ENCODE results near the gene NODAL.
"Not testable (repeated sequence)": the region's sequence is repeated elsewhere in the genome, so short reads cannot be mapped to it uniquely, and the experiment has no call there.

NODAL gene
- total RNA-seq: 0 to 0.05 reads per million in 2 donors

DNA sequence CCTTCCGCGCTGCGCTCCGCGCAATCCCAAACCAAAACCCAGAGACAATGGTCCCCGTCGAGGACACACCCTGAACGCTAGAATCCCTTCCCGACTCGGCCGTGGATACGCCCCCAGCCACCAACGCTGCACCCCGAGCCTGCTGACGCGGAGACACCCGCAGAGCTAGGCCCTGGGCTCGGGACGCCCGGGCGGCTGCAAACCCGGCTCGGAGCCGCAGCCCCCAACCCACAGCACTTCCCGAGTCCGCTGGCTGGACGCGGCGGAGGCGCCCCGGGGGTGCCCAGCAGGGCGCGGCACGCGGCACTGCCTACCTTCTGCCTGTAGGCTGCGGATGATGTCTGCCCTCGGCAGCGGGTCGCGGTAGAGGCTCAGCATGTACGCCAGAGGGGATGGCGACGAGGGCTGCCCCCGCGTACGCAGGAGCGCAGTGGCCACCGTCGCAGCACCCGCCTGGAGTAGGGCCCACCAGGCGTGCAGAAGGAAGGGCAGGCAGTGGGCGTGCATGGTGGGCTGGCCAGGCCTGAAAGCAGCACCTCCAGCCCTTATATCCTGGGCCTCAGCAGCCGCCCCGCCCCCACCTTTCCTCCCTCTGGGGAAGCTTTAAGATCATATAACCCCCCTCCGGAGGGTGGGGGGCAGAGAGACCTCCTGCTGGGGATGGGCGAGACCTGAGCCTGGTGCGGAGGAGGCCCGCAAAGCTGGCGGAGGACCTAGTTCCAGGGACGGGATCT, at the start of gene NODAL:
TSS of gene NODAL (minus strand) at position 521 of the 734 bp plus-strand sequence. CDS start at position 507, 14 bp downstream.
- DNase-seq: no peak

DNA sequence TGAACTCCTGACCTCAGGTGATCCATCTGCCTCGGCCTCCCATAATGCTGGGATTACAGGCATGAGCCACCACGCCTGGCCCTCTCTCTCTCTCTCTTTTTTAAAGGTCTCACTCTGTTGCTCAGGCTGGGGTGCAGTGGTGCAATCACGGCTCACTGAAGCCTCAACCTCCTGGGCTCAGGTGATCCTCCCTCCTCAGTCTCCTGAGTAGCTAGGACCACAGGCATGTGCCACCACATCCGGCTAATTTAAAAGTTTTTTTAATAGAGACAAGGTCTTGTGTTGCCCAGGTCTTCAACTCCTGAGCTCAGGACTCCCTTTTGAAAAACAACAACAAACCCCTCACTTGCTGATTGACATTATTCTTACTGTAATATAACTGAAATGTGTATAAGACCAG, 48.7 kb upstream of the NODAL start:
- DNase-seq: no peak

DNA sequence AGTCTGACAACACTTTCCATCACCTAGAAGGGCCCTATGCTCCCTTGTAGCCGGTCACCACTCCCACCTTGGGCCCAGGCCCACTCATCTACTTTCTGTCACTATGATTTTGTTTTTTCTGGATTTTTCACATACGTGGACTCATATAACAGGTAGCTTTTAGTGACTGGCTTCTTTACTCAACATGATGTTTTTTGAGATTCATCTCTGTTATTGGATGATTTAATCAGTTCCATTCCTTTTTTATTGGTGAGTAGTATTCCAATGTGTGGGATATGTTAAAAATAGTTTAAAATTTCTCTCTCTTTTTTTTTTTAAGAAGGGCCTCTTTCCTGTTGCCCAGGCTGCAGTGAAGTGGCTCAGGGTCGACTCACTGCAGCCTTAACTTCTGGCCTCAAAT, 46.3 kb upstream of the NODAL start:
- no peak for DNase-seq

DNA sequence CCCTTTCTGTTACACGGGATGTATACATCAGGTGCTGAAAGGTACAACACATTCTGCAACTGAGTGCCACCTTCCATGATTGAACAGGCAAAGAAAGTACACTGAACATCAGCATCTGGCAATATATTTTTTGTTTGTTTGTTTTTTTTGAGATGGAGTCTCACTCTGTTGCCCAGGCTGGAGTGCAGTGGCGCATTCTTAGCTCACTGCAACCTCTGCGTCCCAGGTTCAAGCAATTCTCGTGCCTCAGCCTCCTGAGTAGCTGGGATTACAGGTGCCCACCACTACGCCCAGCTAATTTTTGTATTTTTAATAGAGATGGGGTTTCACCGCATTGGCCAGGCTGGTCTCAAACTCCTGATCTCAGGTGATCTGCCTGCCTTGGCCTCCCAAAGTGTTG, 42.4 kb upstream of the NODAL start:
- DNase-seq: not testable (repeated sequence)

DNA sequence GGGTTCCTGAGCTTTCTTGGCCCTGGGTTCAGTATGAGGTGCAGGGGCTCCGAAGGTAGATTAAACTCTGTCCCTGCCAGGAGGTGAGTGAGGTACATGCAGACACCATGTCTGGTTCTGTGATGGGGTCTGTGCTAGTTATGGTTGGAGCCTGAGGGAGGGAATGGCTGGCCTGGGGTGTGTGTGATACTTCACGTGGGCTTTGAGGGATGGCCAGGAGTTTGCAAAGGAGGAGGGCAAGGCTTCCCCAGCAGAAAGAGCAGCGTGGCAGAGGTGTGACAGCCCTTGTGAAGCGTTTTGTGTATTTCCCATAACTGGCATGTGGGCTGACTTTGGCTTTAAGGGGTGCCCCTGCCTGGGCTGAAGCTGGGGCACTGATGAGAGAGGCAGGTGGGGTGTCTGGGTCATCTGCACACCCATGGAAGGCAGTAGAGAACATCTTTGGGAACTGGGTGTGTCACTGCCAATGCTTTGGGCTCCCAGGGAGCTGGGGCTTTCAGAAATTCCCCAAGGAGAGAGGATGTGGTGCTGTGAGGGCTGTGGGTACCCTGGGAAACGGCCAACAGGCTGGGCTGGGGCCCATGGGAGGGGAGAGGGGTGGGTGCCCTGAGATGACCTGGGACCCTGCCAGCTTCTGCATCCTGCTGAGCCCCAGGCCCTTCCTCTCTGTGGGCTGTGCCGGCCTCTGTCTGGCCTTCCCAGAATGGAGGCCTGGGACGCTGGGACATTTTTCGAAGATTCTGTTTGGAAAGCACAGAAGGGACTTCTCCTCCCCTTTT, 41.7 kb upstream of the NODAL start:
- DNase-seq: no peak

DNA sequence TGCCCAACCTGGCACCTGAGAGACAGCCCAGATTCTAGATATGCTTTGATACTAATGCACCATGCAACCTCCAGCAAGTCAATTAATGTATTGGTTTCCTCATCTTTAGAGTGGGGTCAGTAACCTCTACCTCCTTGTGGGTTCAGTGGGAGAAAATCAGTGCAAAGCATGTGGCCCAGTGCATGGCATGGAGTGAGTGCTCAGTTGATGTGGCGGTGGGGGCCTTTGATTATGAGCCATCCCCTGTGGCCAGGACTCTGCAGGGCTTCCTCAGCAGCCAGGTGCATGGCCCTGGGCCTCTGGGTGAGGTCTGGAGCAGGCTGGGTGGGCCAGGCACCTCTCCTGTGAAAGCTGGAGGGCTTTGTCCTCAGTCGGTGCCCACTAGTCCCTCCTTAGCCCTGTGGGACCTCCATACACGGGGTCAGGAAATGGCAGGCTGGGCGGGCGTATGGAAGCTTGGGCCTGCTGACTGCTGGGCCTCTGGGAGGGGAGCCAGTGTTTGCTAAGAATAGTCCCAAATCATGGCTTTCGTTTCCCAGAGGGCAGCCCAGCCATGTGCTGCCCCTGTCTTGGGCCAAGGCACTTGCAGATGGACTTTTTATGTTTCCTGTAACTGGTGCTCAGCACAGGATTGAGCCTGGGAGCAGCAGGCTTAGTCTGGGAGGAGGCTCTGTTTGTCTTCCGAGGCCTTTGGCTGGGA, 40.5 kb upstream of the NODAL start:
- DNase-seq: no peak

DNA sequence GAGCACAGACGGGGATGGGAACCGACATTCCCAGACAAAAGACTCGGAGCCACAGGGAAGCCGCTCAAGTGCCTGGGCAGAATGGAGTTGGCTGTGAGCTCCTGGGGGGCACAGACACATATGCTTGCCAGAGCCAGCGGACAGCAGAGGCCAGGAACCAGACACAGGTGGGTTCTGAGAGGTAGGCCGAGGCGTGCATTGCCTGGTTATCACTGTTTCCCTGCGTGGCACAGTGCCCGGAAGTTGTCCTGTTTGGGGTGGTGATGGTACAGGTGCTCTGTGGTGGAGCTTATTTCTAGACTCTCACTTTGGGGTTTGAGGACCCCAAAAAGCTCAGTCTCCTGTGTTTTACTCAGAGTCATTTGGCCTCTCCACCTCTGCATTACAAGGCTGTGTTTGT, 39.6 kb upstream of the NODAL start:
- no peak for DNase-seq

DNA sequence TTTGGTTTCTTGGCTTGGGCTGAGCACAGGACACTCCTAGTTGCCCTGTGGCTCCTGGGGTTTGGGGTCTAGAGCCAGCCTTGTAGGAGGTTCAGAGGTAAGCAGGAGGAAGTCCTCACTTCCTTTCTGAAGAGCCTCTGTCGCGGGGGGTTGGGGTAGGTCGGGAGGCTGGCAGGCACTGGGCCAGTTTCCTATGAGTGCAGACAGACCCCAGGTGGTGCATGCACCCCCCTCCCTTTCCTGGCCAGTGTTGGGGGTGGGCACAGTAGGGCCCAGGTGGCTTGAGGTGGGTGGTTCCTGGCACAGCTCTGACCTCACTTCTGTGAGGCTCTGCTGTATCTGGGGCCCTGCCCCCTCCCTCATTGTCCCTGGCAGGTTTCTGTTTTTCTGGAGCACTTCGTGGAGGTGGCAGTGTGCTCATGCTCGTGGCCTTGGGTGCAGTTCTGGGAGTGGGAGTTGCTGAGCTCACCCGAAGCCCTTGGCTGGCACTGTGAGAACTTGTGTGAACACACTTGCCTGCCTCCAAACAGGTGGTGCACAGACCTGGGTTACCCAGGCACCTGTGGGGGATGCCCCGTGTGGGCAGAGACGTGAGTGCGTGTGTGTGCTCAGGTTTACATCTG, 38.9 kb upstream of the NODAL start:
- no peak for DNase-seq

DNA sequence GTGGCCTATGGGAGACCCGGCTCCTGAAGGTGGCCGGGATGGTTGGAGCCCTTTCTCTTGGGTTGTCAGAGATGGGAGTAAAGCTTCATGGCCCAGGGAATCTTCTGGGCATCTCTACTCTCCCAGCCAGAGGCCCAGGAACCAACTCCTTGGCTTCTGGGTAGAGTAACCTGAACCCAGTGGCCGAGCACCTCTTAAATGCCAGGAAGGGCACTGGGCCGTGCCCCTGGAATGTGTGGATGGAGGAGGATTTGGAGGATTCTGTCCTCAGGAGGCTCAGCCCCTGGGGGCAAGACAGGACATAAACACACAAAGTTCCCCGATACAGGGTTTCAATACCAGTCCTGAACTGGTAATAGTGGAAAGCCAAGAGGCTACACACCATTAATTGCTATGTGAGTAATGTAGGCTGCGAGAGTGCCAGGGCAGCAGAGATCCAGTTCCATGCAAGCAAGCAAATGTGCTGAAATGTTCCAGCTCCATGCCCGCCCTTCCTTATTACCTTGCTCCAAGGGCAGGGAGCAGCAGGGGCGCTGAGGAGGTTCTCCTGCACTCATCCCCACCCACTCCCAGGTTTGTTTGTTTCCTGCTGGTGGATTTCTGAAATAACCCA, 38.3 kb upstream of the NODAL start:
- no peak for DNase-seq

DNA sequence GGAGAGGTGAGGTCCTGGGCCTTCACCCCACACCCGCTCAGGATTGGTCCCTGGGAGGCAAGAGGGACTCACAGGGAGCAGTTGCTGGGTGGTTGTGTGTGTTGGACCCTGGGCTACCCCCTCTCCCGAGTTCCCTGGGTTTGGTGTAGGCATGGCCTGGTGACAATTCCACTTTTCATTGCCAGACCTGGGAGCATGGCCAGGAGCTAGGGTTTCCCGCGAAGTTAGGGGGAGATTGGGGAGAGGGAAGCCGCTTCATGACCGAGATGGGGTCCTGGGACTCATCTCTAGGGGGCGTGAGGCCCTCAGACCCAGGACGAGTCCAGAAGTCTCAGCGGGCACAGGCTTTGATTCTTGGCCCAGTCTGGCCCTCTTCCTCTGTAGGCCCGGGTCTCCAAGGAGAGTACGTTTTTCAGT, 37.7 kb upstream of the NODAL start:
- no peak for DNase-seq

DNA sequence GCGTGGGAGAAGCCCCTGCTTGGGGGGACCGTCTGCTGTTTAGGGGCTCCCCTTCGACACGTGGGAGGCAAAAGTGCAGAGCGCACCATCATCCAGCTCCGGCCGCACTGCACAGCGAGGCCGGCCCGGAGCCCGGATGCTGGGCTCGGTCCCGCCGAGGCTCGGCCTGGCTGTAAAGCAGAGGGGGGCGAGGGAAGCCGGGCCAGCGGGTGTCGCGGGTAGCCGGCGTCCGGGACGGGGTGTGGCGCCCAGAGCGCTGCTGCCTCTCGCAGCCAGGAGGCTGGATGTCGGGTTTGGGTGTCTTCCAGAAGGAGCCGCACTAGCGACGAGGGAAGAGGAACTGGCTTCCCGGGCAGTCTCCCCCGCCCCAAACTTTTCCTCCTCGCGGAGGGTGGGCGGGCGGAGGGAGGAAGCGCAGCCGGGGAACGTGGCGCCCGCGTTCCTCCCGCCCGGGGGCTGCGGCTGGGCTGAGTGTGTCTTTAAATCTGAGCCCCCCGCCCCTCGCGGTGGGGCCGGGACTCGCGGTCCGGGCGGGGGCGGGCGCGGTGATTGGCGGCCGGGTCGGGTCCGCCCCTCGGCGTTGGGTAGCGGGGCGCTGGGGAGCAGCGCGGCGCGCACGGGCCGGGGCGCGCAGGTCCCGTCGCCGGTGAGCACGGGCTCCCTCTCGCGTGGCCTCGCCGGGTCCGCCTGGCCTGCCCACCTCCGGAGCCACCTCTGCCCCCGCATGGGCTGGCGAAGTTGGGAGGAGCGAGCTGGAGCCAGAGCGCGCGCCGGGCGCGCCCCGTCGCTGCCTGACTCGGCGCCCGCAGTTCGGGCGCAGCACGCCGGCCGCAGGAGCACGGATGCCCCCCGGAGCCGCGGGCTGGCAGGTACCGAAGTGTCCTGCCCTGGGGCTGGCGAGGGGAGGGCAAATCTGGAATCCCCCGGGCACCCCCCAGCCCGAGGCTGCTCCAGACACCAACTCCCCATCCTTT, 37.0 kb upstream of the NODAL start, which contains the start of gene PALD1:
TSS of gene PALD1 (plus strand) at position 577 of the 974 bp plus-strand sequence. CDS start 47,185 bp downstream, outside the sequence.
- DNase-seq: peak; percentile 22

DNA sequence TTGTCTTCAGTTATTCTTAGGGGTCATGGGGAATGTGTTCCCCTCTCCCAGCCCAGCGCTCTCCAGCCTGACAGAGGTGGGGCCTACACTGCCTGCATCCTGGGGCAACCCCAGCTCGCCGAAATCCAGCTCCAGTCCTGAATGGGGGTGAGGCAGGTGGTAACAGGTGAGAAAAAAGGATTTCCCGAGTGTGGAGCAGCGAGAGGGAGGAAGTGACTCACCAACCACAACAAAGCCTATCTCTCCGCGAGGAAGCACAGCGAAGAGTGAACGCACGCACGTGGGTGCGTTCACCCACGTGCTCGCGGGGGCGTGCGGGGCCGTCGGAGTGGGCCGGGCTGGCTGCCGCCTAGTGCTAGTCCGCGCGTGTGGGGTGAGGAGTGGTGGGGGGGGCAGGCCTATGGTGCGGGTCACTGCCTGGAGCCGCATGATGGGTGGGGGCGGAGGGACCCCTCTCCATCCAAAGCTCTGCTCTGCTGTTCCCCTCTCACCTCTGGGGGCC, 36.2 kb upstream of the NODAL start:
- DNase-seq: peak; percentile 62

DNA sequence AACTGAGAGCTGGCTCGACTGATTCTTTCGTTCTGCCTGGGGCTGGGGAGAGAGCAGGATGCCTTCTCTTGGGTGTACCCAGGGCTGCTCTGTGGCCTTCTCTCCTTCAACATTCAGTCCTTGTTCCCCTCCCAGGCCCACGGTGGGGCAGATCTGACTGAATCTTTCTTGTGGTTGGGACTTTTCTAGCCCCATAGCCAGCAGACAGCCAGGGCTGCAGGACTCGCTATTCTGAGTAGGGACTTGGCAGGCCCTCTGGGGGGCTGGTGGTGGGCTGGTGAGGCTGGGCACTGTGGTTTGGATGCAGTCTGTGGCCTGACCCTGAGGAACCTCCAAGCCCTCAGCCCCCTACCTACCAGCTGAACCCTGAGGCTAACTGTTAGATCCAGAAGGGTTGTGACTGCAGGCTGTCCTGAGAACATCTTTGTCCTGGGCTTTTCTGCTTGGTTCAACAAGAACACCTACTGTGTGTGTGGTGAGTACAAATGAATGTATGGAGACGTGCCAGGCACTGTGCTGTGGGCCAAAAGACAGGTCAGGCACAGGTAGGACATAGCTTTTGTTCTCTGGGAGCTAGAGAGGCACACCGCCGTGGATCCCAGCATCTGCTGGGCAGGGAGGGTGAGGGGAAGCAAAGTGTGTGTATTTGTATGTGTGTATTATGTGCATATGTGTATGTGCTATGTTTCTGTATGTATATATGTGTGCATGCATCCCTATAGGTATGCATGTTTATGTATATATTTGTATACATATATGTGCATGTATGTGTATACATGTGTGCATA, 35.0 kb upstream of the NODAL start:
- no peak for DNase-seq

DNA sequence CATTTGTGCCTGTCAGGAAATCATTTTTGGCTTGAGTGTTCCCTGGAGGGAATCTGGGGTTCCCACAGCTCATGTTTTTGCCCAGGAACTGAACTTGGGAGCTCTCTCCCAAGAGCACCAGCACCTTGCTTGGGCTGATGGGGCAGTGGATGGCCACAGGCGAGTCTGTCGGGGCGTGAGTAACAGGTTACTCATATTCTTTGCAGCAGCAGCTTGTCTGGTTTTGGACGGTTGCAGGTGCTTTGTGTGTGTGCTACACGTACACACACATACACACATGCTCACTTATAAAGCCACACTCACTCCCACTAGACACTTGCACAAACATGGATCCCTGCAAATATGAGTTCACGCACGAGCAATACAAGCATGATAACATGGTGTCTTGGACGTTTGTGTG, 34.2 kb upstream of the NODAL start:
- no peak for DNase-seq

DNA sequence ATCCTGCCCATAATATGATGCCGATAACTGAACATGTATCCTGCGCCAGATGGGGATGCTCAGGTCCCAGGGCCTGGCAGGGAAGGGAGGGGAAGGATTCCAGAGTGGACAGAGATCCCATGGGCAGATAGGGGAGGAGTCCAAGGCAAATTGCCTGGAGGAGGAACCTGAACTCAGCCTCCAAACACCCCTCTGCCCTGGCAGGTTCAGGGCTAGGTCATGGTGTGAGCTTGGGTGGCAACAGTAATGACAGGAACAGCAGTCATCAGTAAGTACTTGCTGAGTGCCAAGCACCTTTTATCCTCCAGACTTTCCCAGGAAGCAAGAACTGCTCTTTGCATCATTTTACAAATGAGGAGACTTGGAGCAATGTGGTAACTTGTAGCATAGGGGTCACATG, 33.3 kb upstream of the NODAL start:
- DNase-seq: no peak

DNA sequence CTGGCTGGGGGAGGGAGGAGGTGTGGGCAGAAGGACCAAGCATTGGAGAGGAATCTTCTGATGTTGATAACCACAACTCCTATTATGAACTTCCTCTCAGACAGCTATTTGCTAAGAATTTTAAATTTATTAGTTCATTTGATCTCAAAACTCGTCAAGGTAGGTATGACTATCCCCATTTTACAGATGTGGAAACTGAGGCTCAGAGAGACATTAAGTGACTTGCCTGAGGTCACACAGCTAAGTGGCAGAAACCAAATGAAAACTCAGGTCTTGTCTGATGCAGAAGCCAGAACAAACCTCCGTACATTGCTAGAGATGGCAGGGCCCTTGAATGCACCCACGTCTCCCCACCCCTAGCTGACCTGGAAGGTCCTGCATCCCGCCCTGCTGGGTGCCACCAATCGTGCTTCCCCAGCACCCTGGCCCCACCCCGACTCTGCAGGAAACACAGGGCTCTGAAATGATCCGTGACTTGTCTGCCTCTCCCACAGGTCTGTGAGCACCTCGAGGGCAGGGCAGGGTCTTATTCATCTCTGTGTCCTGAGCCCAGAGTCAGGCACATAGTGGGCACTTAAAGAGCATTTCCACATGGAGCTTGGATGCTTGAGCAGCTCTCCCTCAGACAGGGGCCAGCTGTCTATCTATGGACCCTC, 31.4 kb upstream of the NODAL start:
- DNase-seq: no peak

DNA sequence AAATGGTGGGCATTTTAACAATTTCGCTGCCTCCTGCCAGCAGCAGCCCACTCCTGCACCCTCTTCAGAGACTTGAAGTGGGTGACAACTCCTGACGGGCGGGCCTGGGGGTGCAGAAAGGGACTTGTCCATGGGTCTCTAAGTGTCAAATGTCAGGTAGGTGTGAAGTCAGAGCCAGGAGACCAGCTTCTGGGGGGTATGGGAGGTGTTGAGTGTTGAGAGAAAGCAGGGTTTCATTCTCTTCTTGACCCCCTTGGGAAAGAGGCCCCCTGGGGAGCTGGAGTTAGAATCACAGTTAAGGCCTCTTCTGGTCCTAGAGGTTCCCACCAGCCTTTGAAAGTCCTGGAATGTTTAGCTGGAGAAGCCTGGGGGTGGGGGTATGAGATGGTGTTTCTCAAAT, 25.5 kb upstream of the NODAL start:
- no peak for DNase-seq

DNA sequence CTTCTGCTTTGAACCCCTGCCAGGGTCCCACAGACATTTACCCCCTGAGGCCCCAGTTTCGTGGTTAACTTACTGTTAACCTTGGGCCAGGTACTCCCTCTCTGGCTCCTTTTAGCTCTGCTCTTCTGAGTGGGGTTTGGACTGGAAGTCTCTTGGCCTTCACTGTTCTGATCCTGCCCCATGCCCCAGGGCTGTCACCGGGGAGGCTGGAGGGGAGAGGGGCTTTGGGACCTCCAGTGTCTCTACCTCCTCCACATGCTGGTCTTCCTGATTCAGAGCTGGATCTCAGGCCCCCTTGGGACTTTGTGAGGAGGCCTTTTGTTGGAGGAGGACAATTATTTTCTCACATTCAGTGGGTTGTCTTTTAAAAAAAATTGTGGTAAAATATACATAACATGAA, 24.4 kb upstream of the NODAL start:
- DNase-seq: no peak

DNA sequence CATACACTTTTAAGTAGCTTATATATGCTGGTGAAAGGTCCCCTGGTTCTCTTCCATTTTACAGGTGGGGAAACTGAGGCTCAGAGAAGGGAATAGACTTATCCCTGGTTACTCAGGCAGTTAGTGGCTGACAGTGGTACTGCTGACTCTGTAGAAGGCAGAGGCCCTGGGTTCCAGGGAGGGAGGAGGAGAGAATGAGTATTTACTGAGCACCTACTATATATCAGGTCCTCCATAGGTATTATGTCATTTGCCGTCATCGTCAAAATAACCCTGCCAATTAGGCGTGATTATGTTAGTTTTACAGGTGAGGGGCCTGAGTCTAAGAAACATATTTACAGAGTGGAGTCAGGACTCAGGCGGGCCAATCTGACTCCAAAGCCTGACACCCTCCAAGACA, 23.8 kb upstream of the NODAL start:
- no peak for DNase-seq

All from activated gamma-delta T cell (primary cell).